Cardiac septum (tissue), 1 donor: ENCODE measurements around the gene TPSG1. TPM values are rescaled to one million over a fixed set of nuclear protein-coding genes. Genes with fewer than 3 reads are reported as not detected.
"Not testable (repeated sequence)": the region's sequence is repeated elsewhere in the genome, so short reads cannot be mapped to it uniquely, and the experiment has no call there.

Experiments used
- DNase-seq: peaks from one replicate; pipeline ENCODE4 v3.0.0-alpha.2; 2020; ENCODE audit warnings: low spot score
- intact Hi-C: fragments of 100-400 bp; cut with DNase I; formaldehyde crosslinking; loops from one replicate; pipeline ENCODE4 v1.14.0; 2022
- total RNA-seq: library from RNA; stranded (reverse); fragmentation: NEBNext Ultra II Directional; extraction: Animal tissue kit (Norgen Biotek cat#: 25700); gene quantifications from one replicate; pipeline ENCODE4 v1.2.1, GENCODE V29; 2021
- donor health status: DM: no; HTN: no; CAD: no.

Gene TPSG1
- total RNA-seq, 1 donor from 2014 or later, result not detected

- no peak for DNase-seq
- intact Hi-C loops, result no loop called here
These were observed 23.6 kb downstream of the TPSG1 start for GRCh38 chr16:1201444-1201843.

GRCh38 chr16:1200014-1200627, 24.9 kb downstream of the TPSG1 start:
- no peak for DNase-seq
- intact Hi-C loops, result no loop called here

GRCh38 chr16:1199347-1200013, 25.6 kb downstream of the TPSG1 start:
- DNase-seq, result no peak
- intact Hi-C loops, result loop anchor here (10.0 kb wide), 1 partner anchor 385 kb away; no protein-coding TSS in a partner anchor

- intact Hi-C loops, result loop anchor here (10.0 kb wide), 1 partner anchor 384 kb away; no protein-coding TSS in a partner anchor
- DNase-seq, result not testable (repeated sequence)
These were observed 26.3 kb downstream of the TPSG1 start for GRCh38 chr16:1198671-1199346.

GRCh38 chr16:1198194-1198593, 26.9 kb downstream of the TPSG1 start:
- no peak for DNase-seq
- intact Hi-C loops, result loop anchor here (10.0 kb wide), 1 partner anchor 383 kb away; no protein-coding TSS in a partner anchor

GRCh38 chr16:1197237-1197866, 27.7 kb downstream of the TPSG1 start:
- intact Hi-C loops, result loop anchor here (10.0 kb wide), 1 partner anchor 383 kb away; no protein-coding TSS in a partner anchor
- no peak for DNase-seq

GRCh38 chr16:1196494-1196893, 28.6 kb downstream of the TPSG1 start:
- DNase-seq, result no peak
- intact Hi-C loops, result loop anchor here (10.0 kb wide), 1 partner anchor 382 kb away; no protein-coding TSS in a partner anchor

- intact Hi-C loops, result loop anchor here (10.0 kb wide), 1 partner anchor 381 kb away; no protein-coding TSS in a partner anchor
- no peak for DNase-seq
These were observed 29.7 kb downstream of the TPSG1 start for GRCh38 chr16:1195393-1195666.

- DNase-seq, result no peak
- intact Hi-C loops, result loop anchor here (1.0 to 10.0 kb wide), 2 partner anchors 89 to 380 kb away; no protein-coding TSS in a partner anchor
These were observed 30.2 kb downstream of the TPSG1 start for GRCh38 chr16:1194665-1195392.

- intact Hi-C loops, result loop anchor here (1.0 to 10.0 kb wide), 2 partner anchors 88 to 379 kb away; no protein-coding TSS in a partner anchor
- DNase-seq, result no peak
These were observed 31.1 kb downstream of the TPSG1 start for GRCh38 chr16:1193825-1194581.

- intact Hi-C loops, result loop anchor here (10.0 kb wide), 1 partner anchor 378 kb away; no protein-coding TSS in a partner anchor
- DNase-seq, result no peak
These were observed 31.8 kb downstream of the TPSG1 start for GRCh38 chr16:1193143-1193824.

GRCh38 chr16:1192384-1193073, 32.5 kb downstream of the TPSG1 start:
- intact Hi-C loops, result loop anchor here (10.0 kb wide), 1 partner anchor 378 kb away; no protein-coding TSS in a partner anchor

GRCh38 chr16:1190789-1191188, 34.3 kb downstream of the TPSG1 start:
- intact Hi-C loops, result loop anchor here (10.0 kb wide), 1 partner anchor 376 kb away; no protein-coding TSS in a partner anchor
- not testable (repeated sequence) for DNase-seq

More at GRCh38 chr16:1192384-1193073, 32.5 kb downstream of the TPSG1 start:
- no peak for DNase-seq

GRCh38 chr16:1189455-1189854, 35.6 kb downstream of the TPSG1 start:
- no peak for DNase-seq
- intact Hi-C loops, result no loop called here

GRCh38 chr16:1188432-1189189, 36.5 kb downstream of the TPSG1 start:
- intact Hi-C loops, result no loop called here
- no peak for DNase-seq

GRCh38 chr16:1185460-1186207, 39.4 kb downstream of the TPSG1 start:
- DNase-seq, intact Hi-C loops: not testable (repeated sequence)
